A673 (cell line): ENCODE results near the gene SECTM1.

Experiments used
- CTCF ChIP-seq: fragments of 300-800, 200-600 bp; sonication (generic); conservative IDR thresholded peaks from 2 replicates; pipeline ENCODE4 v1.5.1; 2017; ENCODE audit warnings: low read depth, mild to moderate bottlenecking, antibody characterized with exemption, low read length, moderate library complexity, mixed read lengths
- EZH2 ChIP-seq: fragments of 200-600 bp; sonication (generic); IDR thresholded peaks from 2 replicates; pipeline ENCODE4 v1.6.1; 2017; ENCODE audit warnings: borderline replicate concordance, low read depth, mild to moderate bottlenecking, mixed read lengths, antibody characterized with exemption, low read length; ENCODE audit not compliant: poor library complexity, severe bottlenecking

GRCh38 chr17:82314012-82314726 is 19.4 kb downstream of the SECTM1 start:
- TF ChIP-seq EZH2 (no peak), CTCF (no peak)
